Renal pelvis (tissue), 4 donors: Measurements from ENCODE around the gene SLC1A5. TPM values are rescaled to one million over a fixed set of nuclear protein-coding genes. Genes with fewer than 3 reads are reported as not detected.
A peak's percentile ranks its signal among the peaks of the same experiment; 100 is the strongest.
"Not testable (repeated sequence)": the region's sequence is repeated elsewhere in the genome, so short reads cannot be mapped to it uniquely, and the experiment has no call there.

Experiments used
- DNase-seq: peaks from one replicate; pipeline ENCODE4 v3.0.0-alpha.2; 2013
- polyA plus RNA-seq, 3 donors: library from polyadenylated mRNA; unstranded; fragments of 120-200 nt; gene quantifications; one replicate each; pipeline ENCODE4 v1.2.1, GENCODE V29; 2013; ENCODE audit not compliant: insufficient read length in 3 of 3

Gene SLC1A5
- polyA plus RNA-seq, 3 donors = 45.9 to 54.0 (median 50.2) TPM

DNA sequence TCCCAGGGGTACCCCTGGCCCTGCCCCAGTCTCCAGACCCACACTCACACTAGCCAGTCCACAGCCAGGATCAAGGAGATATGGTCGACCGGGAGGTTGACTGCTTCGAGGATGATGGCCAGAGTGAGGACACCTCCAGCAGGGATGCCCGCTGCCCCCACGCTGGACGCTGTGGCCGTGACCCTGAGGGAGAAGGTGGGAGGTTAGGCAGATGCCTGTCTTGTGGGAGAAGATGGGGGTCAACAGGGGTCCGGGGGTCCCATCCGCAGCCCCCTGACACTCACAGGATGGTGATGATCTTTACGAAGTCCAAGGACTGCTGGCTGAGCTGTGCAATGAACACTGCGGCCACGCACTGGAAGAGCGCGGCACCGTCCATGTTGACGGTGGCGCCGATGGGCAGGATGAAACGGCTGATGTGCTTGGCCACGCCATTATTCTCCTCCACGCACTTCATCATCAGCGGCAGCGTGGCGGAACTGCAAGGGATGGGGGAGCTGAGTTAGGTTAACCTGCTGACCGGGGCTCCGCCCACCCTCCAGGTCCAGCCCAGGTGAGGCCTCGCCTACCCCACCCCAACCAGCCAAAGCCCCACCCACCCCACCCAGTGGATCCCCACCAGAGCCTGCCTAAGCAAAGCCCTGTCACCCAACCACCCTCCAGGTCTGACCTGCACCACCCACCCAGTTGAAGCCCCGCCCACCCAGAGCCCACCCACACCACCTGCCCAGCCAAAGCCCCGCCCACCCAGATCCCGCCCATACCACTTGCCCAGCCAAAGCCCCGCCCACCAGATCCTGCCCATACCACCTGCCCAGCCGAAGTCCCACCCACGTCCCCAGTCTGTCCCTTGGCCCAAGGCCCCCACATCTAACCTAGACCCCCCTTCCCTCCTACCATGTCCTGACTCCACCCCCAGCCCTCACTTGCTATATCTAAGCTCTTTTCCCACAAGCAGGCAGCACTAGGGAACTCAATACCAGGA is 11.2 kb downstream of the SLC1A5 start:
- DNase-seq = no peak

DNA sequence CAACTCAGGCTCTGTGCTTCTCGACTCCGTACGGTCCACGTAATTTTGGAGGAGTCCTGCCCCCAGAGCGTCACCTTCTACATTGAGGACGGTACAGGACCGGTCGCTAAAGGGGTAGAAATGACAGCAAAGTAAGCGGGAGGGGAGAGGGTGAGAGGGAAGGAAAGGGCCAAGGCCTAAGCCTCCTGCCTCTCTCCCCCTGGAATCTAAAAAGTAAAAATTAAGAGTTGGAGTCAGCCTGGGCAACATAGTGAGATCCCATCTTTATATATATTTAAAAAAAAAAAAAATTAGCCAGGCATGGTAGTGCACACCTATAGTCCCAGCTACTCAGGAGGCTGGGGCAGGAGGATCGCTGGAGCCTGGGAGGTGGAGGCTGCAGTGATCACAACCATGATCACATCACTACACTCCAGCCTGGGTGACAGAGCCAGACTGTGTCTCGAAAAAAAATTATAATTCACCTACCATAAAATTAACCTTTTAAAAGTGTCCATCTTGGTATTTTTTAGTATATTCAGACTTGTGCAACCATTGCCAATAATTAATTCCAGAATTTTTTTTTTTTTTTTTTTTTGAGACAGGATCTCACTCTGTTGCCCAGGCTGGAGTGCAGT is 12.6 kb downstream of the SLC1A5 start:
- no peak for DNase-seq

DNA sequence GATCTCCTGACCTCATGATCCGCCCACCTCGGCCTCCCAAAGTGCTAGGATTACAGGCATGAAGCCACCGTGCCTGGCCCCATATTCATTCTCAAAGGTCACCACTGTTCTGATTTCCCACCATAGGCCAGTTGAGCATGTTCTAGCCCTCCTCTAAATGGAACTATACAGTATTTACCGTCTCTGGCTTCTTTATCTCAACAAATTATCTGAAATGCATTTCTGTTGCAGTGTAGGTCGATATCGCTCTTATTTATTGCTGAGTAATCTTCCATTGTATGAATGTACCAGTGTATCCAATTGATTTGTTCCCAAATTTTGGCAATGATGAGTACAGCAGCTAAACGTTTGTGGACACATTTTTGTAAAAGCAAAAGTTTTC is 15.4 kb downstream of the SLC1A5 start:
- no peak for DNase-seq

DNA sequence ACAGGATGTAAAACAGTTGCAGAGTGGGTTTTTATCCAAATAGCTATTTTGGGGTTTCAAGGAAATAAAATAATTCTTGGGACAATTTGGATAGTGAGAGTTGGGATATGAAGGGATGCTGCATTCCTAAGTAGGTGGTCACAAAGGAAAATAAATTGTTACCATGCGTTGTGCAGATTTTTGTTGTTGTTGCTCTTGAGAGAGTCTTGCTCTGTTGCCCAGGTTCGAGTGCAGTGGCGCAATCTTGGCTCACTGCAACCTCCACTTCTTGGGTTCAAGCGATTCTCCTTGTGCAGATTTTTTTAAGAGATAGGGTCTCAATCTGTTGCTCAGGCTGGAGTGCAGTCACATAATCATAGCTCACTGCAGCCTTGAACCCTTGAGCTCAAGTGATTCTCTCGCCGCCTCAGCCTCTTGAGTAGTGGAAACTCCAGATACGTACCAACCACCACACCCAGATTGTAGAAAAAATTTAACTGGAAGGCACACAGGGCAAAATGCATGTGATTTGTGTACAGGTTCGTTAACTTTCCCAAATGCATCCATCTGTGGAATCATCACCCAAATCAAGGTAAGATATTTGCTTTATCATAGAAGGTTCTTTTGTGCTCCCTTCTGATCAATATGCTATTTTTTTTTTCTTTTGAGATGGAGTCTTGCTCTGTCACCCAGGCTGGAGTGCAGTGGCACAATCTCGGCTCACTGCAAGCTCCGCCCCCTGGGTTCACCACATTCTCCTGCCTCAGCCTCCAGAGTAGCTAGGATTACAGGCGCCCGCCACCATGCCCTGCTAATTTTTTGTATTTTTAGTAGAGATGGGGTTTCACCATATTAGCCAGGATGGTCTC is 16.0 kb downstream of the SLC1A5 start:
- DNase-seq = no peak

DNA sequence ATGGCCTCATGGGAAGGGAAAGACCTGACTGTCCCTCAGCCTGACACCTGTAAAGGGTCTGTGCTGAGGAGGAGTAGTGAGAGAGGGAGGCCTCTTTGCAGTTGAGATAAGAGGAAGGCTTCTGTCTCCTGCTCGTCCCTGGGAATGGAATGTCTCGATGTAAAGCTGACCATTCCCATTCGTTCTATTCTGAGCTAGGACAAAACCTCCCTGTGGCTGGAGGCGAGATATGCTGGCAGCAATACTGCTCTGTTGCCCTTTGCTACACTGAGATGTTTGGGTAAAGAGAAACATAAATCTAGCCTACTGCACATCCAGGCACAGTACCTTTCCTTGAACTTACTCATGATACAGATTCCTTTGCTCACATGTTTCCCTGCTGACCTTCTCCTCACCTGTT is 19.6 kb downstream of the SLC1A5 start:
- not testable (repeated sequence) for DNase-seq

DNA sequence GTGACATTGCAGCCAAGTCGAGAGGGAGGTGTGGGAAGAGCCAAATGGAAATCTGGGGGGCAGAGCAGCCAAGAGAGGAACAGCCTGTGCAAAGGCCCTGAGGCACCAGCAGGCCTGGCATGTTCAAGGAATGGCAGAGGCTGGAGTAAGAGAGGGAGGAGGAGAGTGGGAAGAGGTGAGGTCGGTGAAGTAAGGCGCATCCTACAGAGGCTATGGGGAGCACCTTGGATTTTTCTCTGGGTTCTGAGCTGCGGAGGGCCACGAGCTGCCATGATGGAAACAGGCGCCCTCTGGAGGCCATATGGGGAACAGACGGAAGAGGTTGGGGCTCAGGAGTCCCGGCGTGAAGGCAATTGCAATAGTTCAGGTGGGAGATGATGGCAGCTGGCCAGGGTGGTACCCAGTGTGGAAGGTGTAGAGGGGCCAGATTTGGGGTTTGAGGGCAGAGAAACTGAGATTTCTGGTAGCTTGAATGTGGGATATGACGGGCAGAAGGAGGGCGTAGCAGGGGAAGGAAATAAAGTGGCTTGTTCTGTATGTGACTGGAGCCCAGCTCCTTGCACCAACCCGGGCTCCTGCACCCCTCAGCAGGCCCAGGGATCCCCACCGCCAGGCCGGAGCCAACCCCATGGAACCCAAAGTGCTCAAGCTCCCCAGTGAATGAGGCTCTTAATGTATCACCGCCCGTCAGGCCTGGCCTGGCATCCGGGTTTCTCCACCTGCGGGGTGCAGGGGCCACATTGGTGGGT is 21.7 kb downstream of the SLC1A5 start:
- no peak for DNase-seq

DNA sequence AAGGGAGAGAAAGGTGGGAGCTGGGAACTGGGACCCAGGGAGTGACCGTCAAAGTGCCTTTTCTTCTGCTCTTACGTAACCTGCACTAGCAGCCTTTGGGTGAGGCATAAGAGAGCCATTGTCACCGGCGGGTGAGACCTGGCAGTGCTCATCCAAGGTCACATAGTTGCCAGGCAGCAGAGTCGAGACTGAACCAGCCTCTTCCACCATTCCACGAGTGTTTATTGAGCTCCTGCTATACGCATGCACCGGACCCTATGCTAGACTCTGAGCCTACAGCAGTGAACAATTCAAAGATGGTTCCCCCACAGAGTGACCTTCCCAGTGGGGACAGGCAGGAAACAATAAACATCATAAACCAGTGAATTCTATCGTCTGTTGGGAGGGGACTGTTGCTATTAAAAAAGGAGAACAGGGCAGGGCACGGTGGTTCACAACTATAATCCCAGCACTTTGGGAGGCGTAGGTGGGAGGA is 23.5 kb downstream of the SLC1A5 start:
- DNase-seq = no peak

DNA sequence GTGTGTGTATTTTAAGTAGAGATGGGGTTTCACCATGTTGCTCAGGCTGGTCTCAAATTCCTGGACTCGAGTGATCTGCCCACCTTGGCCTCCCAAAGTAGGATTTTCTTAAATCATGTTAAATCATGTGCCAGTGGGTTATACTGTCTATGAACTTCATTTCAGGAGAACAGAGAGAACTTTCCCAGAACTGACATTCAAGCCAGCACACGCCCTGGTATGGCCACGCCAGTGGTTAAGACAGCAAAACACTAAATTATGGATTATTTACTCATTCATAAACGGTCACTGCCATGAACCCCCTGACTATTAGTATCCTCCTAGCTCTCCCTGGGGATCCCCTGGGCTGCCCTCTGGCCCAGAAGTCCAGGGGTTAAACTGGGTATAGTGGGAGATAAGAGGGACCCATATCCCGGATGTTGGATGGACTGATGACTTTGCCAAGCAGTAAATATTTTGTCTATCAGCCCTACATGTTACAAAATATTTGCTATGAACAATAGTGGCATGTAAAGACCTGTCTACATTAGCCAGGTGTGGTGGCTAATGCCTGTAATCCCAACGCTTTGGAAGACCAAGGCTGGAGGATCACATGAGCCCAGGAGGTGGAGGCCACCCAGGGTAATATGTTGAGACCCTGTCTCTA is 26.0 kb downstream of the SLC1A5 start:
- no peak for DNase-seq

DNA sequence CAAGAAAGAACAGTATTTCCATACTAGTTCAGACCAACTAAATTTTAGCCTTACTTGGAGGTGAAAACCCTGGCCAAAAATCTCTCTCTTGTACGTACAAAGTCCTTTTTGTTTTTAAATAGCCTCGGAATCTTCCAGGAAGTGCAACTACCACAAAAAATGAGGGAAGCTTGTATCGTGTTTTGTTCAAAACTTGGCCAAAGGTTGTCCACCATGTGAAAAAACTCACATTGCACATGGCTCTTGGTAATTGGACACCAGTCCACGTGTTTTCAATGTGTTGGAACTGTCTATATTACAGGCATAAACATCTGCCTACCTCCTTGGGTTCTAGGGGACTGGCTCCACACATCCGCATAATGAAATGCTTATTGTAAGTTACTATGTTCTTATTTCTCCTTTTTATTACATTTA is 27.0 kb downstream of the SLC1A5 start:
- no peak for DNase-seq

DNA sequence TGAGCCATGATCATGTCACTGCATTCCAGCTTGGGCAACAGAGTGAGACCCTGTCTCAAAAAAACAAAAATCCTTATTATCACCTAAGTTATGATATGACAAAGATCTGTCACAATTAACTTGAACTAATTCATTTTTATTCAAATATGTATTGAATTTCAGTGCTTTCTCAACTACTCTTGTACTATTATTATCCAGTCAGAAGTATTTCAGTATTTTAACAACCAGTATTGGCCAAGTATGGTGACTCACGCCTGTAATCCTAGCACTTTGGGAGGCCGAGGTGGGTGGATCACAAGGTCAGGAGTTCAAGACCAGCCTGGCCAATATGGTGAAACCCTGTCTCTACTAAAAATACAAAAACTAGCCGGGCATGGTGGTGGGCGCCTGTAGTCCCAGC is 27.5 kb downstream of the SLC1A5 start:
- DNase-seq = not testable (repeated sequence)

DNA sequence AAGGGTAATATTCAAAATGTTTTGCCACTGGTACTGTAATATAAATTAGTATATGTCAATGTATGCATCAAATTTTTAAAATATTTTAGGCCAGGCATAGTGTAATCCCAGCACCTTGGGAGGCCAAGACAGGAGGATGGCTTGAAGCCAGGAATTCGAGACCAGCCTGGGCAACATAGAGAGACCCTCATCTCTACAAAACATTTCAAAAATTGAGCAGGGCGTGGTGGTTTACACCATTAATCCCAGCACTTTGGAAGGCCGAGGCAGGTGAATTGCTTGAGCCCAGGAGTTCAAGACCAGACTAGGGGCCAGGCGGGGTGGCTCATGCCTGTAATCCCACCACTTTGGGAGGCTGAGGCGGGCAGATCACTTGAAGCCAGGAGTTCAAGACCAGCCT is 28.0 kb downstream of the SLC1A5 start:
- no peak for DNase-seq

DNA sequence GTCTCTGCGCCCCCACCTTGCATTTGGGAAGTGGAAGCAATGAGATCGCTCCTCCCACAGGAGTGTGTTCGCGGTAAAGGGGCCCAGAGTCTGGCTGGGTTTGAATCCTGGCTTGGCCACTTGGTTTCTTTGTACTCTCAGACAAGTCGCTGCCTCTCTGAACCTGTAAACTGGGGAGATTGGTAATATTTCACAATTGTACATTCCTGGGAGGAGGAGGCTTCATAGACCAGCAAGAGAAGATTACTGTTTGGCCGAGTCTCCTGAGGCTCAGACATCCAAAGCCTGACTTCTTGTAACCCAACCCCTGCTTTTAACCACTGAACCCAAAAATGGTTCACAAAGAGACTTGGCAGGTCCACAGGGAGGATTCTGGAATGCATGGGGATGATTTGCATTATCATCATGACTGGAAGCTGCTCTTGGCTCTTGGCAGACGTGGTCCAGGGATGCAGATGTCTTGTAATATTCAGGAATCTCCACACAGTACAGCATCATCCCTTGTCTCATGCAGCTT is 28.5 kb downstream of the SLC1A5 start:
- no peak for DNase-seq

DNA sequence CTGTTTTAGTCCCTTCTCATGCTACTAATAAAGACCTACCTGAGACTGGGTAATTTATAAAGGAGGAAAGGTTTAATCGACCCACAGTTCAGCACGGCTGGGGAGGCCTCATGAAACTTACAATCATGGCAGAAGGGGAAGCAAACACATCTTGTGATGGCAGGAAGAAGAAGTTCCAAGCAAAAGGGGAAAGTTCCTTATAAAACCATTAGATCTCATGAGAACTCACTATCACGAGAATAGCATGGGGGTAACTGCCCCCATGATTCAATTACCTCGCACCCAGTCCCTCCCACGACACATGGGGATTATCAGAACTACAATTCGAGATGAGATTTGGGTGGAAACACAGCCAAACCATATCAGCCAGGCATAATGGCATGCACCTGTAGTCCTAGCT is 29.2 kb downstream of the SLC1A5 start:
- DNase-seq = no peak

DNA sequence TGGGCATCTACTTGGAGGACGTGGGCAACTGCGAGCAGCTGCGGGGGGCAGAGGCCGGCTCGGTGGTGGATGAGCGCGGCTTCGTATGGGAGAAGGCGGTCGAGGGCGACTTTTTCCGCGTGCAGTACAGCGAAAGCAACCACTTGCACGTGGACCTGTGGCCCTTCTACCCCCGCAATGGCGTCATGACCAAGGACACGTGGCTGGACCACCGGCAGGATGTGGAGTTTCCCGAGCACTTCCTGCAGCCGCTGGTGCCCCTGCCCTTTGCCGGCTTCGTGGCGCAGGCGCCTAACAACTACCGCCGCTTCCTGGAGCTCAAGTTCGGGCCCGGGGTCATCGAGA is 31.9 kb downstream of the SLC1A5 start:
- no peak for DNase-seq

DNA sequence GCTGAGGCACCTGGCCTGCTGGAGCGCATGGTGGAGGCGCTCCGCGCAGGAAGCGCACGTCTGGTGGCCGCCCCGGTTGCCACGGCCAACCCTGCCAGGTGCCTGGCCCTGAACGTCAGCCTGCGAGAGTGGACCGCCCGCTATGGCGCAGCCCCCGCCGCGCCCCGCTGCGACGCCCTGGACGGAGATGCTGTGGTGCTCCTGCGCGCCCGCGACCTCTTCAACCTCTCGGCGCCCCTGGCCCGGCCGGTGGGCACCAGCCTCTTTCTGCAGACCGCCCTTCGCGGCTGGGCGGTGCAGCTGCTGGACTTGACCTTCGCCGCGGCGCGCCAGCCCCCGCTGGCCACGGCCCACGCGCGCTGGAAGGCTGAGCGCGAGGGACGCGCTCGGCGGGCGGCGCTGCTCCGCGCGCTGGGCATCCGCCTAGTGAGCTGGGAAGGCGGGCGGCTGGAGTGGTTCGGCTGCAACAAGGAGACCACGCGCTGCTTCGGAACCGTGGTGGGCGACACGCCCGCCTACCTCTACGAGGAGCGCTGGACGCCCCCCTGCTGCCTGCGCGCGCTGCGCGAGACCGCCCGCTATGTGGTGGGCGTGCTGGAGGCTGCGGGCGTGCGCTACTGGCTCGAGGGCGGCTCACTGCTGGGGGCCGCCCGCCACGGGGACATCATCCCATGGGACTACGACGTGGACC is 32.4 kb downstream of the SLC1A5 start:
- no peak for DNase-seq

DNA sequence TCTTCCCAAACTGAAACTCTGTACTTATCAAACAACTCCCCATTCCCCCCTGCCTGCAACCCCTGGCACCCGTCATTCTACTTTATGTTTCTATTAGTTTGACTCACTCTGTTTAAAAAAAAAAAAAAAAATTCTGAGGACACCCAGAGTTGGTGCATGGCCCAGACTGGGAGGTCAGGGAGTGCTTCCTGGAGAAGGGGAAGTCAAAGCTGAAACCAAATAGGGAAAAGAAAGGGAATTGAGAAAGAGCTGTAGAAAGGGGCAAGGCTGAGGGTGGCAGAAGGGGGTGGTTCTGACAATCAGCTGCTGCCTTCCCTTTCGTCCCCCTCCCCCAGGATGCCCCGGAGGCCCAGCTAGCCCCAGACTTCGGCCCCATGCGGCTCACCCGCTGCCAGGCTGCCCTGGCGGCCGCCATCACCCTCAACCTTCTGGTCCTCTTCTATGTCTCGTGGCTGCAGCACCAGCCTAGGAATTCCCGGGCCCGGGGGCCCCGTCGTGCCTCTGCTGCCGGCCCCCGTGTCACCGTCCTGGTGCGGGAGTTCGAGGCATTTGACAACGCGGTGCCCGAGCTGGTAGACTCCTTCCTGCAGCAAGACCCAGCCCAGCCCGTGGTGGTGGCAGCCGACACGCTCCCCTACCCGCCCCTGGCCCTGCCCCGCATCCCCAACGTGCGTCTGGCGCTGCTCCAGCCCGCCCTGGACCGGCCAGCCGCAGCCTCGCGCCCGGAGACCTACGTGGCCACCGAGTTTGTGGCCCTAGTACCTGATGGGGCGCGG is 33.1 kb downstream of the SLC1A5 start:
- DNase-seq = no peak

DNA sequence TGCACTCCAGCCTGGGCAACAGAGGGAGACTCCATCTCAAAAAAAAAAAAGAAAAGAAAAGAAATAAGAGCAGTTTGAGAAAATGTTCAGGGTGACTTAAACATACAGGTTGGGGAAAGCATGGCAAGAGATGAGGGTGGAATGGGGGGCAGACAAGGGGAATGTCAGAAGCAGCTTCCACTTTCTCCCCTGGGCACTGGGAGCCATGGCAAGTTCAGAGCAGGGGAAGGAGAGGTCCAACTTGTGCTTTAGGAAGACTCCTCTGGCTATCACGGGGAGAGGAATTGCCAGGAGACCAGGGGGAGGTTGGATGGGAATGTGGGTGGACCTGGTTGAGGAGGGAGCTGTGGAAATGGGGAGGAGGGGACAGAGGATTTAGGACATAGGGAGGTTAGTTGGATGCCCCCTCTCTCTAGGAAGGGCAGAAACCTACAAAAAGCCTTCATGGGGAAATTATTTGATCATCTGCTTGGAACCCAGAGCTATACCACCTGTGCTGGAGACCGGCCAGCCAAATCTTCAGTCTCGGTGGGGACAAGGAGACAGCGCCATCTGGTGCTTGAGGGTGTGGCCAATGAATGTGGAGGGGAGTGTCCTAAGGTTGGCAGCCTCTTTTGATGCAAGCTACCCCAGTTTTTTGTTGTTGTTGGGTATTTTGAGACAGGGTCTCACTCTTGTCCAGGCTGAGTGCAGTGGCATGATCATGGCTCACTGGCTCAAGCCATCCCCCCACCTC is 34.8 kb downstream of the SLC1A5 start:
- DNase-seq = peak; percentile 42

DNA sequence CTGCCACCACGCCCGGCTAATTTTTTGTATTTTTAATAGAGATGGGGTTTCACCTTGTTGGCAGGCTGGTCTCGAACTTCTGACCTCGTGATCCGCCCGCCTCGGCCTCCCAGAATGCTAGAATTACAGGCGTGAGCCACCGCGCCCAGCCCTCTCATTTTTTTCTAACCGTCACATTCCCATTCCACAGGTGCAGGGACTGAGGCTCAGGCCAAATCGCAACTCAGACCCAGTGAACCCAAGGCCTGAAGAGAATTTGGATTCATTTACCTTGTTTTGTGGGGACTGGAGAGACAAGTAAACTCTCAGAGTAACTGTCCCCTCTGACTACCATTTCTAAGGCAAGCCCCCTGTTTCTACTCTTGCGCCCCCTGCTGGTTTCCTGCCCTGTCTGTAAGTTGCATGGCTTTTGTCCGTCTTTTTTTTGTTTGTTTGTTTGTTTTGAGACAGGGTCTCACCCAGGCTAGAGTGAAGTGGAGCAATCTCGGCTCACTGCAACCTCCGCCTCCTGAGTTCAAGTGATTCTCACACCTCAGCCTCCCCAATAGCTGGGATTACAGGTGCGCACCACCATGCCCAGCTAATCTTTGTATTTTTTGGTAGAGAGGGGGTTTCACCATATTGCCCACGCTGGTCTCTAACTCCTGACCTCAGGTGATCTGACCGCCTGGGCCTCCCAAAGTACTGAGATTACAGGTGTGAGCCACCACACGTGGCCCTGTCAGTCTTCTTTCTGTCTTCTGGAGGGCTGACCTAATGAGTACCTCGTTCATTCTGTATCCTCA is 39.9 kb downstream of the SLC1A5 start:
- no peak for DNase-seq
